Measurements from ENCODE around the gene ARIH1. TPM values are rescaled to one million over a fixed set of nuclear protein-coding genes. Genes with fewer than 3 reads are reported as not detected.
"Not testable (repeated sequence)": the region's sequence is repeated elsewhere in the genome, so short reads cannot be mapped to it uniquely, and the experiment has no call there.

ARIH1 gene
- total and polyA plus RNA-seq, 2 of the 4 experiments (the other 2 are of a cell fraction): 24.0 to 41.2 TPM

GRCh38 chr15:72615533-72616233 is 141.6 kb downstream of the ARIH1 start:
- ATAC-seq (ENCODE audit: low read depth); DNase-seq; BruUV-seq (replicated peaks); H3K4me1 ChIP-seq (ENCODE audit: control insufficient read depth, insufficient read depth, low read length); H2BK15ac ChIP-seq (ENCODE audit: low read depth, low read length); intact Hi-C loops (cut with micrococcal nuclease); H2AK9ac ChIP-seq (replicated peaks; ENCODE audit: low read depth, low read length, poor library complexity); H3K9me3 ChIP-seq (ENCODE audit: control insufficient read depth, insufficient read depth, low read length); H4K91ac ChIP-seq (ENCODE audit: insufficient read depth, low read depth, low read length); H3K4me2 ChIP-seq (ENCODE audit: low read depth, low read length); H4K20me1 ChIP-seq (ENCODE audit: insufficient read depth, low read length); H3K18ac ChIP-seq (ENCODE audit: low read depth, low read length); H2BK20ac ChIP-seq (ENCODE audit: low read depth, low read length); H3K27ac ChIP-seq (ENCODE audit: insufficient read depth, low read length); H3K27me3 ChIP-seq (ENCODE audit: control insufficient read depth, insufficient read depth, low read length); dilution Hi-C loops (cut with HindIII; ENCODE audit: low sequenced_read_pairs, unreplicated experiment); H3K9me1 ChIP-seq (ENCODE audit: insufficient read depth, low read length); H3K36me3 ChIP-seq (ENCODE audit: control insufficient read depth, insufficient read depth, low read length); H3K23ac ChIP-seq (ENCODE audit: low read depth, low read length); H2AFZ ChIP-seq (replicated peaks; ENCODE audit: low read length, poor library complexity); POLR2A ChIA-PET (ENCODE audit: unreplicated experiment); H3K4me3 ChIP-seq (ENCODE audit: insufficient read depth, low read depth, low read length); H3K4ac ChIP-seq (ENCODE audit: low read depth, low read length); H2AK5ac ChIP-seq (ENCODE audit: low read depth, low read length); H2BK5ac ChIP-seq (ENCODE audit: low read depth, low read length, poor library complexity, severe bottlenecking); H3K79me1 ChIP-seq (ENCODE audit: low read depth in 1 of 2, low read length in 2 of 2); H3K14ac ChIP-seq (replicated peaks; ENCODE audit: low read depth, low read length); H3K9ac ChIP-seq (ENCODE audit: low read depth, low read length); H2BK120ac ChIP-seq (ENCODE audit: low read depth, low read length); H4K8ac ChIP-seq (ENCODE audit: low read depth in 2 of 2, low read length in 2 of 2); H4K5ac ChIP-seq (ENCODE audit: low read depth, low read length); H3K56ac ChIP-seq (ENCODE audit: extremely low read depth, insufficient read depth, low read length): not testable (repeated sequence)
- CTCF ChIA-PET: interaction anchor here (0.7 kb wide), 1 partner anchor 10 kb away, joined by 4 read pairs; no protein-coding TSS in a partner anchor
- in situ Hi-C loops (cut with MboI; ENCODE audit: low sequenced_read_pairs): loop anchor here (10.0 kb wide), 1 partner anchor 59 kb away; no protein-coding TSS in a partner anchor
- WGBS, 2 experiments (ENCODE audit: extremely low coverage in 2 of 2, insufficient read length in 1 of 2): no CpG with 5 or more reads among the region's 7 CpGs

All from IMR-90 (cell line).